GM19035 (cell line): ENCODE measurements around the gene KLK8.

ENCODE experiments used
- ATAC-seq: cut with Tn5 transposase; IDR thresholded peaks from one replicate; pipeline ENCODE4 v1.9.1; 2021; ENCODE audit not compliant: unreplicated experiment

The KLK8 gene

GRCh38 chr19:51001515-51001914, at the start of gene KLK8:
TSS of gene KLK8 (minus strand) at chr19:51001604. CDS start at chr19:51001167, 437 bp downstream.
- no peak for ATAC-seq

GRCh38 chr19:51047031-51047335, 45.6 kb upstream of the KLK8 start:
- no peak for ATAC-seq

GRCh38 chr19:51044327-51044726, 42.9 kb upstream of the KLK8 start:
- no peak for ATAC-seq

GRCh38 chr19:51043497-51043896, 42.1 kb upstream of the KLK8 start:
- ATAC-seq = no peak

- no peak for ATAC-seq
These were observed 38.7 kb upstream of the KLK8 start for GRCh38 chr19:51040151-51040550.

- ATAC-seq = no peak
These were observed 35.1 kb upstream of the KLK8 start for GRCh38 chr19:51036519-51036918.

GRCh38 chr19:51034704-51035103, 33.3 kb upstream of the KLK8 start, which contains the start of gene KLK12:
TSS of gene KLK12 (minus strand) at chr19:51035002. CDS start at chr19:51034621, 381 bp downstream.
- ATAC-seq = no peak

- no peak for ATAC-seq
These were observed 30.4 kb upstream of the KLK8 start for GRCh38 chr19:51031880-51032225.

- no peak for ATAC-seq
These were observed 29.9 kb upstream of the KLK8 start for GRCh38 chr19:51031220-51031879.

GRCh38 chr19:51030631-51031030, 29.2 kb upstream of the KLK8 start:
- no peak for ATAC-seq

GRCh38 chr19:51029718-51030117, 28.3 kb upstream of the KLK8 start:
- no peak for ATAC-seq

GRCh38 chr19:51027873-51028272, 26.5 kb upstream of the KLK8 start:
- no peak for ATAC-seq

GRCh38 chr19:51027126-51027806, 25.9 kb upstream of the KLK8 start:
- no peak for ATAC-seq

- ATAC-seq = no peak
These were observed 25.1 kb upstream of the KLK8 start, which contains the start of gene KLK11 for GRCh38 chr19:51026554-51026831. TSS of gene KLK11 (minus strand) at chr19:51026616. CDS start at chr19:51025631, 985 bp downstream.

- ATAC-seq = no peak
These were observed 24.6 kb upstream of the KLK8 start for GRCh38 chr19:51025809-51026553.

GRCh38 chr19:51025401-51025800, 24.0 kb upstream of the KLK8 start:
- no peak for ATAC-seq

- no peak for ATAC-seq
These were observed 23.5 kb upstream of the KLK8 start for GRCh38 chr19:51024924-51025323.

- ATAC-seq = no peak
These were observed 22.5 kb upstream of the KLK8 start for GRCh38 chr19:51023946-51024345.

GRCh38 chr19:51022526-51022925, 21.1 kb upstream of the KLK8 start:
- ATAC-seq = no peak

- no peak for ATAC-seq
These were observed 19.7 kb upstream of the KLK8 start for GRCh38 chr19:51020988-51021651.

- ATAC-seq = no peak
These were observed 18.1 kb upstream of the KLK8 start, which contains the start of gene KLK10 for GRCh38 chr19:51019544-51019925. TSS of gene KLK10 (minus strand) at chr19:51019709. CDS start at chr19:51019130, 579 bp downstream.
